H1 (cell line): ENCODE measurements around the gene LYSET. TPM values are rescaled to one million over a fixed set of nuclear protein-coding genes. Genes with fewer than 3 reads are reported as not detected.
"Not testable (repeated sequence)": the region's sequence is repeated elsewhere in the genome, so short reads cannot be mapped to it uniquely, and the experiment has no call there.

ENCODE experiments used
- CTCF ChIA-PET: fragments of 300-600 bp; sonication (Branson Sonifier 250); formaldehyde crosslinking; loops from one replicate; lab custom pipeline; 2021; ENCODE audit not compliant: partially characterized antibody; lab: Charles Lee
- POLR2A ChIA-PET: fragments of 300-600 bp; sonication (Branson Sonifier 250); formaldehyde crosslinking; loops from one replicate; lab custom pipeline; 2021; ENCODE audit warnings: inconsistent platforms; ENCODE audit not compliant: partially characterized antibody; lab: Charles Lee
- DNase-seq, 2 experiments: peaks; one replicate each; pipeline versions ENCODE4 v3.0.0 to v3.0.0-alpha.2; 2010 to 2022; ENCODE audit warnings: low spot score in 2 of 2, low read depth in 1 of 2, mixed read lengths in 1 of 2
- FAIRE-seq: peaks from 2 replicates; lab custom pipeline; 2011; peaks lifted over from hg19 to GRCh38; lab: Jason Lieb, UNC
- H2AFZ ChIP-seq: 2 replicates; pipeline ENCODE4 v1.8.1; 2012; ENCODE audit warnings: low read length, inconsistent platforms
- H2AK5ac ChIP-seq: 2 replicates; pipeline ENCODE4 v1.6.1; 2013; ENCODE audit warnings: low read depth, low read length
- H2BK120ac ChIP-seq: replicated peaks from 2 replicates; pipeline ENCODE3; 2013; ENCODE audit warnings: low read depth, low read length, inconsistent platforms
- H2BK12ac ChIP-seq: 2 replicates; pipeline ENCODE4 v1.6.1; 2013; ENCODE audit warnings: low read depth, low read length
- H2BK15ac ChIP-seq: 2 replicates; pipeline ENCODE4 v1.6.1; 2013; ENCODE audit warnings: low read length
- H2BK20ac ChIP-seq: 2 replicates; pipeline ENCODE4 v1.6.1; 2013; ENCODE audit warnings: low read length
- H2BK5ac ChIP-seq: 2 replicates; pipeline ENCODE4 v1.6.1; 2013; ENCODE audit warnings: low read depth, low read length
- H3K14ac ChIP-seq: 2 replicates; pipeline ENCODE4 v1.6.1; 2013; ENCODE audit warnings: inconsistent platforms; ENCODE audit not compliant: insufficient read length
- H3K18ac ChIP-seq: 2 replicates; pipeline ENCODE4 v1.6.1; 2013; ENCODE audit warnings: low read length; ENCODE audit errors: extremely low read depth
- H3K23ac ChIP-seq: 2 replicates; pipeline ENCODE4 v1.6.1; 2013; ENCODE audit warnings: inconsistent platforms; ENCODE audit not compliant: insufficient read length
- H3K23me2 ChIP-seq: 2 replicates; pipeline ENCODE4 v1.6.1; 2013; ENCODE audit warnings: low read depth, low read length
- H3K27ac ChIP-seq: 2 replicates; pipeline ENCODE4 v1.6.1; 2011; ENCODE audit warnings: low read depth, low read length, inconsistent platforms
- H3K27me3 ChIP-seq, 4 experiments: replicated peaks in 1 of 4; 1 replicate in 1 of 4; 2 replicates in 3 of 4; pipeline versions ENCODE4 v1.6.1 to v1.8.1; 2011 to 2013; ENCODE audit warnings: low read length in 3 of 4, mild to moderate bottlenecking in 3 of 4, inconsistent platforms in 2 of 4, mixed read lengths in 2 of 4, moderate library complexity in 1 of 4; ENCODE audit not compliant: control insufficient read depth in 3 of 4, insufficient read depth in 3 of 4; ENCODE audit errors: extremely low read depth in 1 of 4
- H3K36me3 ChIP-seq, 4 experiments: 2 replicates each; pipeline versions ENCODE4 v1.6.1 to v1.8.1; 2011 to 2013; ENCODE audit warnings: mild to moderate bottlenecking in 4 of 4, low read length in 3 of 4, moderate library complexity in 2 of 4, control low read depth in 1 of 4, inconsistent platforms in 1 of 4; ENCODE audit not compliant: insufficient read depth in 4 of 4, control insufficient read depth in 2 of 4
- H3K4ac ChIP-seq: replicated peaks from 2 replicates; pipeline ENCODE3; 2013; ENCODE audit warnings: low read length, low read depth, mixed read lengths, inconsistent platforms; ENCODE audit not compliant: insufficient read length
- H3K4me1 ChIP-seq, 4 experiments: replicated peaks in 1 of 4; 1 replicate in 1 of 4; 2 replicates in 3 of 4; pipeline versions ENCODE4 v1.6.1 to v1.8.1; 2011 to 2013; ENCODE audit warnings: low read length in 3 of 4, inconsistent platforms in 2 of 4, mixed read lengths in 1 of 4; ENCODE audit not compliant: insufficient read depth in 4 of 4, control insufficient read depth in 3 of 4
- H3K4me2 ChIP-seq, 2 experiments: 2 replicates each; pipeline versions ENCODE4 v1.6.1 to v1.8.1; 2011 to 2013; ENCODE audit warnings: low read depth in 2 of 2, low read length in 2 of 2, control low read depth in 1 of 2, inconsistent platforms in 1 of 2, mild to moderate bottlenecking in 1 of 2; ENCODE audit not compliant: insufficient read depth in 1 of 2
- H3K4me3 ChIP-seq, 4 experiments: fragments of 200-600, 300-600 bp in 1 of 4; sonication (generic), shearing (Covaris generic), sonication (Bioruptor Twin) in 1 of 4; 2 replicates each; pipeline versions ENCODE4 v1.5.1 to v1.8.1; 2011 to 2016; ENCODE audit warnings: low read length in 4 of 4, low read depth in 3 of 4, control low read depth in 2 of 4, inconsistent platforms in 2 of 4, mild to moderate bottlenecking in 2 of 4, mixed read lengths in 1 of 4, moderate library complexity in 1 of 4; ENCODE audit not compliant: insufficient read depth in 2 of 4; ENCODE audit errors: extremely low read depth in 1 of 4
- H3K56ac ChIP-seq: replicated peaks from 2 replicates; pipeline ENCODE3; 2013; ENCODE audit warnings: low read depth, mild to moderate bottlenecking, mixed read lengths, low read length, inconsistent platforms; ENCODE audit not compliant: insufficient read length
- H3K79me1 ChIP-seq: 2 replicates; pipeline ENCODE4 v1.6.1; 2013; ENCODE audit warnings: low read depth, low read length, control low read depth
- H3K79me2 ChIP-seq, 2 experiments: 2 replicates each; pipeline versions ENCODE4 v1.6.1 to v1.8.1; 2012 to 2013; ENCODE audit warnings: low read length in 2 of 2, mild to moderate bottlenecking in 2 of 2, inconsistent platforms in 1 of 2; ENCODE audit not compliant: insufficient read depth in 2 of 2, control insufficient read depth in 1 of 2
- H3K9ac ChIP-seq, 4 experiments: replicated peaks in 1 of 4; 1 replicate in 1 of 4; 2 replicates in 3 of 4; pipeline versions ENCODE4 v1.6.1 to v1.8.1; 2011 to 2013; ENCODE audit warnings: low read depth in 3 of 4, low read length in 3 of 4, control low read depth in 2 of 4, mild to moderate bottlenecking in 2 of 4, moderate library complexity in 2 of 4, inconsistent platforms in 1 of 4; ENCODE audit errors: extremely low read depth in 1 of 4
- H3K9me3 ChIP-seq, 2 experiments: 2 replicates each; pipeline versions ENCODE4 v1.6.1 to v1.8.1; 2012 to 2013; ENCODE audit warnings: mild to moderate bottlenecking in 2 of 2, moderate library complexity in 2 of 2, control low read depth in 1 of 2, inconsistent platforms in 1 of 2, low read depth in 1 of 2, low read length in 1 of 2, mixed read lengths in 1 of 2; ENCODE audit not compliant: insufficient read depth in 2 of 2
- H4K20me1 ChIP-seq, 2 experiments: replicated peaks in 1 of 2; 2 replicates each; pipeline versions ENCODE3 to v1.8.1; 2011 to 2013; ENCODE audit warnings: inconsistent platforms in 2 of 2, low read length in 2 of 2, mild to moderate bottlenecking in 1 of 2; ENCODE audit not compliant: insufficient read depth in 2 of 2, control insufficient read depth in 1 of 2
- H4K5ac ChIP-seq: 2 replicates; pipeline ENCODE4 v1.6.1; 2013; ENCODE audit warnings: low read length, low read depth, mixed read lengths, inconsistent platforms; ENCODE audit not compliant: insufficient read length
- H4K8ac ChIP-seq: 2 replicates; pipeline ENCODE4 v1.8.0; 2013; ENCODE audit warnings: mild to moderate bottlenecking, moderate library complexity, low read length, inconsistent platforms; ENCODE audit not compliant: insufficient read depth; ENCODE audit errors: extremely low read depth
- H4K91ac ChIP-seq: replicated peaks from 2 replicates; pipeline ENCODE3; 2013; ENCODE audit warnings: low read length, mixed read lengths, inconsistent platforms; ENCODE audit not compliant: insufficient read length
- WGBS, 2 experiments: shearing (Covaris generic) in 1 of 2; methylation state at CpG; one replicate each; pipeline versions ENCODE4 v1.1.6 to v1.1.7; 2013 to 2015; ENCODE audit warnings: low lambda C conversion rate in 2 of 2, mixed read lengths in 2 of 2, inconsistent platforms in 1 of 2, low coverage in 1 of 2, missing lambda C conversion rate in 1 of 2; ENCODE audit not compliant: insufficient replicate concordance in 2 of 2, insufficient coverage in 1 of 2, insufficient read length in 1 of 2; ENCODE audit errors: extremely low coverage in 1 of 2, missing lambda C conversion rate in 1 of 2; 5-methylcytosine and 5-hydroxymethylcytosine counted together
- polyA plus RNA-seq, 7 experiments: library from polyadenylated mRNA; depleted of rRNA in 3 of 7; stranded (reverse) in 5 of 7; unstranded in 2 of 7; fragments of >200 nt in 5 of 7; fragments of 200-250 nt in 2 of 7; gene quantifications; 1 replicate in 5 of 7; 2 replicates in 1 of 7; 4 replicates in 1 of 7; pipeline versions ENCODE4 v1.2.1 to v1.2.3, GENCODE V29; 2011 to 2013; ENCODE audit warnings: missing spikeins in 2 of 7, mixed read lengths in 2 of 7
- total RNA-seq: library from RNA; stranded (reverse); fragmentation: NEBNext Ultra II Directional; extraction: Animal tissue kit (Norgen Biotek cat#: 25700); gene quantifications from 2 replicates; pipeline ENCODE4 v1.2.1, GENCODE V29; 2021

LYSET gene
- total and polyA plus RNA-seq, 2 of the 8 experiments (the other 6 are each of a cell fraction or from before 2014, with no cell fraction given): 26.2 to 26.9 TPM

DNA sequence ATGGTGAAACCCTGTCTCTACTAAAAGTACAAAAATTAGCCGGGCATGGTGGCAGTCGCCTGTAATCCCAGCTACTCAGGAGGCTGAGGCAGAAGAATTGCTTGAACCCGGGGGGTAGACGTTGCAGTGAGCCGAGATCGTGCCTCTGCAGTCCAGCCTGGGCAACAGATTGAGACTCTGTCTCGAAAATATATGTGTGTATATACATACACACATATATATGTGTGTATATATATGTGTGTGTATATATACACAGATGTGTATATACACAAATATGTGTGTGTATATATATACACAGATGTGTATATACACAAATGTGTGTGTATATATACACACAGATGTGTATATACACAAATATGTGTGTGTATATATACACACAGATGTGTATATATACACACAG is 26.8 kb upstream of the LYSET start:
- POLR2A ChIA-PET, H3K9me3 ChIP-seq, H3K79me1 ChIP-seq, H2AK5ac ChIP-seq, H3K23me2 ChIP-seq, H3K23ac ChIP-seq, H3K56ac ChIP-seq, CTCF ChIA-PET, H3K4ac ChIP-seq, DNase-seq, H3K36me3 ChIP-seq, H2BK120ac ChIP-seq, FAIRE-seq, H3K18ac ChIP-seq, H3K9ac ChIP-seq, H4K5ac ChIP-seq, H2BK15ac ChIP-seq, H3K27me3 ChIP-seq, H4K20me1 ChIP-seq, H2AFZ ChIP-seq, H3K14ac ChIP-seq, H4K91ac ChIP-seq, H3K27ac ChIP-seq, H3K79me2 ChIP-seq, H2BK12ac ChIP-seq, H4K8ac ChIP-seq, H3K4me3 ChIP-seq, H3K4me2 ChIP-seq, H2BK20ac ChIP-seq, H3K4me1 ChIP-seq, H2BK5ac ChIP-seq: not testable (repeated sequence)
- WGBS, 2 experiments: 92% methylated on average over 7 of the region's 7 CpGs; no CpG with 5 or more reads in 1 of the 2 experiments

DNA sequence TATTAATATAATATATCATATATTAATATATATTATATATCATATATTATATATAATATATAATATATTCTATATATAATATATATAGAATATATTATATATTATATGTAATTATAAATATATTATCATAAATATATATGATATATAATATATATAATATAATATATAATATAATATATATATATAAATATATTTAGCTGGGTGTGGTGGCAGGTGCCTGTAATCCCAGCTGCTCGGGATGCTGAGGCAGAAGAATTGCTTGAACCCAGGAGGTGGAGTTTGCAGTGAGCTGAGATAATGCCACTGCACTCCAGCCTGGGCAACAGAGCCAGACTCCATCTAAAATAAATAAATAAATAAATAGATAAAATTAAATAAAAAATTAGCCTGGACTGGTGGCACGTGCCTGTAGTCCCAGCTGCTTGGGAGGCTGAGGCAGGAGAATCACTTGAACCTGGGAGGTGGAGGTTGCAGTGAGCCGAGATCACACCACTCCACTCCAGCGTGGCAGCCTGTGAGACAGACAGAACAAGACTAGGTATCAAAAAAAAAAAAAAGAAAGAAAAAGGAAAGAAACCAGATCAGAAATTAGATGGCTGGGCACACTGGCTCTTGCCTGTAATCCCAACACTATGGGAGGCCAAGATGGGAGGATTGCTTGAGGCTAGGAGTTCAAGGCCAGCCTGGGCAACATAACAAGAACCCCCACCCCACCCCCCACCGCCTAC is 25.3 kb upstream of the LYSET start:
- not testable (repeated sequence) for H2AFZ ChIP-seq, H2BK15ac ChIP-seq, H4K5ac ChIP-seq, H3K4ac ChIP-seq, H3K23ac ChIP-seq, H3K27ac ChIP-seq, H2AK5ac ChIP-seq, H2BK120ac ChIP-seq, DNase-seq, H4K20me1 ChIP-seq, H3K79me1 ChIP-seq, H2BK12ac ChIP-seq, H3K4me3 ChIP-seq, H3K14ac ChIP-seq, H3K36me3 ChIP-seq, H3K9ac ChIP-seq, H3K56ac ChIP-seq, H2BK5ac ChIP-seq, H4K8ac ChIP-seq, H3K4me1 ChIP-seq, H3K79me2 ChIP-seq, FAIRE-seq, H3K4me2 ChIP-seq, H3K9me3 ChIP-seq, H3K27me3 ChIP-seq, H3K23me2 ChIP-seq, H3K18ac ChIP-seq, H2BK20ac ChIP-seq, H4K91ac ChIP-seq
- WGBS, 2 experiments: 62% methylated on average over 3 of the region's 5 CpGs; no CpG with 5 or more reads in 1 of the 2 experiments
- CTCF ChIA-PET: interaction anchor here (1.0 to 3.3 kb wide), 15 partner anchors 15 to 382 kb away, joined by 3 to 48 read pairs (median 3); partner anchors contain the start of genes GON7 and UBR7
- POLR2A ChIA-PET: interaction anchor here (0.8 kb wide), 1 partner anchor 34 kb away, joined by 3 read pairs; no protein-coding TSS in a partner anchor
